Psoas muscle (tissue), 8 donors: ENCODE results near the gene NR2F2. TPM values are rescaled to one million over a fixed set of nuclear protein-coding genes. Genes with fewer than 3 reads are reported as not detected.

Source experiments
- ATAC-seq, 4 donors: fragments of 200-7000 bp; cut with Tn5 transposase; one replicate each; pipeline ENCODE4 v1.9.1; 2020; ENCODE audit warnings: moderate library complexity in 3 of 4, mild to moderate bottlenecking in 2 of 4
- DNase-seq, 2 donors: peaks; one replicate each; pipeline ENCODE4 v3.0.0-alpha.2; 2020
- H3K27ac ChIP-seq: fragments of 200-600 bp; one replicate; pipeline ENCODE4 v1.8.0; 2022
- H3K27me3 ChIP-seq, 3 donors: fragments of 200-600 bp in 1 of 3; one replicate each; pipeline versions ENCODE4 v1.6.1 to v1.8.0; 2013 to 2022; ENCODE audit warnings: low read length in 2 of 3, mild to moderate bottlenecking in 2 of 3, moderate library complexity in 1 of 3; ENCODE audit not compliant: insufficient read depth in 3 of 3
- H3K36me3 ChIP-seq, 2 donors: fragments of 200-600 bp in 1 of 2; one replicate each; pipeline versions ENCODE4 v1.6.1 to v1.8.0; 2013 to 2022; ENCODE audit warnings: low read depth in 1 of 2, mild to moderate bottlenecking in 1 of 2, moderate library complexity in 1 of 2; ENCODE audit not compliant: insufficient read depth in 1 of 2
- H3K4me1 ChIP-seq: fragments of 200-600 bp; one replicate; pipeline ENCODE4 v1.8.0; 2022
- H3K4me3 ChIP-seq: fragments of 200-600 bp; one replicate; pipeline ENCODE4 v1.8.0; 2022; ENCODE audit warnings: mild to moderate bottlenecking
- H3K9me3 ChIP-seq: fragments of 200-600 bp; one replicate; pipeline ENCODE4 v1.8.0; 2022
- WGBS, 3 donors: extraction: QIAGEN DNeasy Blood & Tissue Kit; methylation state at CpG; one replicate each; pipeline versions ENCODE4 v1.1.6 to v1.1.7; 2013; 5-methylcytosine and 5-hydroxymethylcytosine counted together
- intact Hi-C, 2 donors: fragments of 100-400 bp; cut with DNase I; formaldehyde crosslinking; loops; one replicate each; pipeline versions ENCODE4 v1.11.0 to v1.14.2; 2022
- polyA plus RNA-seq, 3 donors: library from polyadenylated mRNA; stranded (reverse); fragments of 200-250 nt; gene quantifications; one replicate each; pipeline ENCODE4 v1.2.3, GENCODE V29; 2013
- total RNA-seq, 4 donors: library from RNA; stranded (reverse); fragmentation: NEBNext Ultra II Directional in 2 of 4; extraction: Animal tissue kit (Norgen Biotek cat#: 25700) in 2 of 4; gene quantifications; one replicate each; pipeline versions ENCODE4 v1.2.1 to v1.2.4, GENCODE V29; 2021 to 2023
- TF ChIP-seq, protein P1 (sequence below): fragments of 200-600 bp; IDR thresholded peaks from one replicate; pipeline ENCODE4 v1.8.0; 2022; ENCODE audit warnings: antibody characterized with exemption
- donor health status: healthy with polysubstance abuse.
- donor health status: DM: no; HTN: no; CAD: no; lungs with moderate emphysema.
- donor health status: Bipolar disorder and iron deficiency.
- donor health status: healthy.
- donor health status: DM: yes; HTN: yes; CAD: no.
- donor health status: DM: no; HTN: no; CAD: no.
- donor health status: DM: no; HTN: no; CAD: no.
- donor health status: DM: yes; HTN: yes; CAD: no.

Gene NR2F2
- total and polyA plus RNA-seq, 7 donors = 10.3 to 20.1 (median 14.7) TPM

- no peak for ATAC-seq
- WGBS, 3 donors = 82 to 86% (median 85%) methylated on average over 19 of the region's 19 CpGs
- intact Hi-C loops = loop anchor here (10.0 kb wide), 3 partner anchors 354 to 1404 kb away; no protein-coding TSS in a partner anchor
- Histone ChIP-seq H3K4me3 (no peak overlapping the region), H3K4me1 (no peaks in the 10 kb centered on the region), H3K27ac (peak overlapping the region; percentile 58), H3K27me3 (peaks cover 0 to 24% (median 4%) of the 10 kb centered on the region in 3 donors), H3K9me3 (no peaks in the 10 kb centered on the region), H3K36me3 (no peaks in the 10 kb centered on the region)
- TF ChIP-seq, protein P1, sequence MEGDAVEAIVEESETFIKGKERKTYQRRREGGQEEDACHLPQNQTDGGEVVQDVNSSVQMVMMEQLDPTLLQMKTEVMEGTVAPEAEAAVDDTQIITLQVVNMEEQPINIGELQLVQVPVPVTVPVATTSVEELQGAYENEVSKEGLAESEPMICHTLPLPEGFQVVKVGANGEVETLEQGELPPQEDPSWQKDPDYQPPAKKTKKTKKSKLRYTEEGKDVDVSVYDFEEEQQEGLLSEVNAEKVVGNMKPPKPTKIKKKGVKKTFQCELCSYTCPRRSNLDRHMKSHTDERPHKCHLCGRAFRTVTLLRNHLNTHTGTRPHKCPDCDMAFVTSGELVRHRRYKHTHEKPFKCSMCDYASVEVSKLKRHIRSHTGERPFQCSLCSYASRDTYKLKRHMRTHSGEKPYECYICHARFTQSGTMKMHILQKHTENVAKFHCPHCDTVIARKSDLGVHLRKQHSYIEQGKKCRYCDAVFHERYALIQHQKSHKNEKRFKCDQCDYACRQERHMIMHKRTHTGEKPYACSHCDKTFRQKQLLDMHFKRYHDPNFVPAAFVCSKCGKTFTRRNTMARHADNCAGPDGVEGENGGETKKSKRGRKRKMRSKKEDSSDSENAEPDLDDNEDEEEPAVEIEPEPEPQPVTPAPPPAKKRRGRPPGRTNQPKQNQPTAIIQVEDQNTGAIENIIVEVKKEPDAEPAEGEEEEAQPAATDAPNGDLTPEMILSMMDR = no peak
- no peak for DNase-seq
Observed at GRCh38 chr15:96350934-96351724, 20.6 kb downstream of the NR2F2 start.

DNA sequence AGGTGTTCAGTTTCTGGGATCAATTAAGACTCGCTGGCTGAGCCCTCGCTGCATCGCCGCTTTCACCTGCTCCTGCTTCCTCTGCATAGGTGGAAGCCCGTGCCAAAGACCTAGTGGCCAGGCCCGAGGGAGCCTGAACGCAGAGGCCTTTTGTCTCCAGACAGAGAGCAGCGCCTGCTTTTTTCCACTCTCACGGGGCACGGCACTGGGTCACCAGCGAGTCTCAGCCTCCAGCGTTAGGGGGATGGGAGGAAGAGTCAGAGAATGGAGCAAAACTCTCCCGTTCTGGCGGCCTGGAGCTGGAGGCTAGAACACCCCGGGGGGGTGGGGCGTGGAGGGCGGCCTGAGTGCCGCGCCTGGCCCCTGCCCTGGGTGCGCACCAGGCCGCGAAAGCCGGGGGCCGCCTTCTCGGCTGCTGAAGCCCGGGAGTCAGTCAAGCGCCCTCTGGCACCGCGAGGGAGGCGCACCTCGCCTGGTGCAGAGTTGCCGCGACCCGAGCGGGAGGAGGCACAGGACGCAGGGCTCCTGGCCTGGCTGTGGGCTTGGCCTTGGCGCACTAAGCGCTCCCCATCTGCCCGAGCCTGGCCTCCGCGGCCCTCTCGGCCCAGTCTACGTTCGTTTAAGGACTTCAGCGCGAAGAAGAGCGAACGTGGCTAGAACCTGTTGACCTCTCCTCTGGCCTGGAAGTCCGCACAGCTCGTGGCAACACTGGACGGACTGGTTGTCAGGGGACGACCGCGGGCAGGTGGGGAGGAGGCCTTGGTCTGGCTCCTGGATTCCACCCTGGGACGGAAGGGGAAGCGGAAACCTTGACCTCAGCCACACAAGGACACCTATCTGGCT lies 21.5 kb downstream of the NR2F2 start:
- Histone ChIP-seq H3K27me3 (peaks cover 0 to 33% (median 5%) of the 10 kb centered on the region in 3 donors), H3K27ac (peak overlapping the region; percentile 58), H3K9me3 (no peaks in the 10 kb centered on the region), H3K4me3 (peak overlapping the region; percentile 30), H3K4me1 (peaks cover 3% of the 10 kb centered on the region), H3K36me3 (no peaks in the 10 kb centered on the region)
- intact Hi-C loops = loop anchor here (10.0 kb wide), 3 partner anchors 353 to 1403 kb away; no protein-coding TSS in a partner anchor
- DNase-seq (peak in 1 of 2 donors; percentile 55), ATAC-seq (no peak)
- 73 to 76% (median 73%) methylated on average over 54 to 56 of the region's 56 CpGs for WGBS, 3 donors
- TF ChIP-seq, protein P1 = no peak

GRCh38 chr15:96352604-96353405 lies 22.3 kb downstream of the NR2F2 start:
- H3K27me3 ChIP-seq = peaks cover 0 to 38% (median 7%) of the 10 kb centered on the region in 3 donors

More at GRCh38 chr15:96352604-96353405, 22.3 kb downstream of the NR2F2 start:
- ATAC-seq = no peak
- H3K36me3 ChIP-seq = no peaks in the 10 kb centered on the region
- no peaks in the 10 kb centered on the region for H3K9me3 ChIP-seq
- intact Hi-C loops = loop anchor here (10.0 kb wide), 3 partner anchors 352 to 1402 kb away; no protein-coding TSS in a partner anchor
- H3K4me1 ChIP-seq = peaks cover 3% of the 10 kb centered on the region
- TF ChIP-seq, protein P1 = no peak
- 76 to 84% (median 81%) methylated on average over 12 of the region's 12 CpGs for WGBS, 3 donors
- no peak for DNase-seq
- H3K4me3 ChIP-seq = no peak overlapping the region
- H3K27ac ChIP-seq = peak overlapping the region; percentile 58
